ENCODE data around the gene RBM43. TPM values are rescaled to one million over a fixed set of nuclear protein-coding genes. Genes with fewer than 3 reads are reported as not detected.
"Not testable (repeated sequence)": the region's sequence is repeated elsewhere in the genome, so short reads cannot be mapped to it uniquely, and the experiment has no call there.

RBM43 gene
- total RNA-seq (3.8 and 4.6 TPM in 2 replicates), polyA plus RNA-seq (0.62 and 2.2 TPM in 2 replicates)

- peaks cover 6% of the 10 kb centered on the region for H3K4me1 ChIP-seq (ENCODE audit: insufficient read depth)
- no peak for TF ChIP-seq EZH2 (IDR thresholded peaks at IDR 0.05; ENCODE audit: borderline replicate concordance)
- no peak for TF ChIP-seq EZH2phosphoT487 (IDR thresholded peaks at IDR 0.05; ENCODE audit: low read depth, severe bottlenecking, unreplicated experiment)
- no peak for TF ChIP-seq CTCF (IDR thresholded peaks at IDR 0.05; ENCODE audit: poor library complexity)
These were observed at the start of gene RBM43 for GRCh38 chr2:151261231-151261976. Gene RBM43, minus strand, starts transcription at chr2:151261863. Its CDS starts 136 bp downstream, at chr2:151261727.

GRCh38 chr2:151310313-151310712 is 48.6 kb upstream of the RBM43 start:
- not testable (repeated sequence) for H3K36me3 ChIP-seq (replicated peaks; ENCODE audit: insufficient read depth, low read depth); H3K27ac ChIP-seq; H2AFZ ChIP-seq; H3K4me2 ChIP-seq; H3K27me3 ChIP-seq; H3K4me3 ChIP-seq; H3K9me3 ChIP-seq (ENCODE audit: low read depth); H4K20me1 ChIP-seq (ENCODE audit: insufficient read depth, poor library complexity, severe bottlenecking); H3K9me2 ChIP-seq (replicated peaks; ENCODE audit: insufficient read depth); H3K79me2 ChIP-seq; H3K4me1 ChIP-seq (ENCODE audit: insufficient read depth); DNase-seq (ENCODE audit: low spot score)
- WGBS (ENCODE audit: low lambda C conversion rate, missing lambda C conversion rate) = 94% methylated on average over 6 of the region's 6 CpGs

More at GRCh38 chr2:151261231-151261976, at the start of gene RBM43:
- Histone ChIP-seq H3K9me3 (ENCODE audit: low read depth) (no peaks in the 10 kb centered on the region), H3K27ac (peak within 1 kb of the TSS; percentile 99), H4K20me1 (ENCODE audit: insufficient read depth, poor library complexity, severe bottlenecking) (no peaks in the 10 kb centered on the region), H3K4me3 (peak within 1 kb of the TSS; percentile 88), H3K4me2 (peak within 1 kb of the TSS; percentile 80), H3K27me3 (no peaks in the 10 kb centered on the region), H3K36me3 (replicated peaks; ENCODE audit: insufficient read depth, low read depth) (no peaks in the 10 kb centered on the region), H2AFZ (peak within 1 kb of the TSS; percentile 70), H3K9me2 (replicated peaks; ENCODE audit: insufficient read depth) (no peaks in the 10 kb centered on the region), H3K79me2 (peaks cover 12% of the 10 kb centered on the region)
- DNase-seq (ENCODE audit: low spot score) = peak; percentile 91
- WGBS (ENCODE audit: low lambda C conversion rate, missing lambda C conversion rate) = 5% methylated on average over 56 of the region's 61 CpGs

- no peaks in the 10 kb centered on the region for H3K27me3 ChIP-seq
- no peaks in the 10 kb centered on the region for H3K9me3 ChIP-seq (ENCODE audit: low read depth)
- H3K27ac ChIP-seq = no peak overlapping the region
- no peaks in the 10 kb centered on the region for H3K79me2 ChIP-seq
- DNase-seq (ENCODE audit: low spot score) = no peak
- no peak overlapping the region for H3K4me3 ChIP-seq
- H3K9me2 ChIP-seq (replicated peaks; ENCODE audit: insufficient read depth) = no peaks in the 10 kb centered on the region
- H2AFZ ChIP-seq = no peak overlapping the region
- H3K4me2 ChIP-seq = no peak overlapping the region
- WGBS (ENCODE audit: low lambda C conversion rate, missing lambda C conversion rate) = 77% methylated on average over 3 of the region's 3 CpGs
- TF ChIP-seq CTCF (IDR thresholded peaks at IDR 0.05; ENCODE audit: poor library complexity) = no peak
- no peak for TF ChIP-seq EZH2phosphoT487 (IDR thresholded peaks at IDR 0.05; ENCODE audit: low read depth, severe bottlenecking, unreplicated experiment)
- H3K4me1 ChIP-seq (ENCODE audit: insufficient read depth) = no peaks in the 10 kb centered on the region
- no peaks in the 10 kb centered on the region for H3K36me3 ChIP-seq (replicated peaks; ENCODE audit: insufficient read depth, low read depth)
- H4K20me1 ChIP-seq (ENCODE audit: insufficient read depth, poor library complexity, severe bottlenecking) = no peaks in the 10 kb centered on the region
These were observed 45.0 kb upstream of the RBM43 start for GRCh38 chr2:151306621-151307020.

- no peak for DNase-seq (ENCODE audit: low spot score)
- Histone ChIP-seq H3K4me2 (no peak overlapping the region), H3K4me3 (no peak overlapping the region), H3K36me3 (replicated peaks; ENCODE audit: insufficient read depth, low read depth) (no peaks in the 10 kb centered on the region), H2AFZ (no peak overlapping the region), H3K79me2 (no peaks in the 10 kb centered on the region), H3K27ac (no peak overlapping the region), H3K27me3 (no peaks in the 10 kb centered on the region), H3K9me2 (replicated peaks; ENCODE audit: insufficient read depth) (no peaks in the 10 kb centered on the region), H3K9me3 (ENCODE audit: low read depth) (no peaks in the 10 kb centered on the region), H4K20me1 (ENCODE audit: insufficient read depth, poor library complexity, severe bottlenecking) (no peaks in the 10 kb centered on the region), H3K4me1 (ENCODE audit: insufficient read depth) (no peaks in the 10 kb centered on the region)
- TF ChIP-seq CTCF (IDR thresholded peaks at IDR 0.05; ENCODE audit: poor library complexity) = no peak
- no peak for TF ChIP-seq EZH2phosphoT487 (IDR thresholded peaks at IDR 0.05; ENCODE audit: low read depth, severe bottlenecking, unreplicated experiment)
- TF ChIP-seq EZH2 (IDR thresholded peaks at IDR 0.05; ENCODE audit: borderline replicate concordance) = no peak
These were observed 43.5 kb upstream of the RBM43 start for GRCh38 chr2:151305129-151305691.

All from hepatocyte (in vitro differentiated cells).